GM12865 (cell line): Measurements from ENCODE around the gene NUDT22.

Experiments used
- DNase-seq: peaks from one replicate; pipeline ENCODE4 v3.0.0; 2010; ENCODE audit warnings: low read depth
- H3K4me3 ChIP-seq: 2 replicates; pipeline ENCODE4 v1.5.1; 2011; ENCODE audit warnings: mild to moderate bottlenecking, low read depth, low read length, control low read depth
- TF ChIP-seq, protein P1 (sequence below): IDR thresholded peaks from 2 replicates; pipeline ENCODE4 v1.5.1; 2011; ENCODE audit warnings: low read length, control low read depth, low read depth, inconsistent platforms; ENCODE audit not compliant: insufficient read depth; ENCODE audit errors: missing control alignments

Gene NUDT22

DNA sequence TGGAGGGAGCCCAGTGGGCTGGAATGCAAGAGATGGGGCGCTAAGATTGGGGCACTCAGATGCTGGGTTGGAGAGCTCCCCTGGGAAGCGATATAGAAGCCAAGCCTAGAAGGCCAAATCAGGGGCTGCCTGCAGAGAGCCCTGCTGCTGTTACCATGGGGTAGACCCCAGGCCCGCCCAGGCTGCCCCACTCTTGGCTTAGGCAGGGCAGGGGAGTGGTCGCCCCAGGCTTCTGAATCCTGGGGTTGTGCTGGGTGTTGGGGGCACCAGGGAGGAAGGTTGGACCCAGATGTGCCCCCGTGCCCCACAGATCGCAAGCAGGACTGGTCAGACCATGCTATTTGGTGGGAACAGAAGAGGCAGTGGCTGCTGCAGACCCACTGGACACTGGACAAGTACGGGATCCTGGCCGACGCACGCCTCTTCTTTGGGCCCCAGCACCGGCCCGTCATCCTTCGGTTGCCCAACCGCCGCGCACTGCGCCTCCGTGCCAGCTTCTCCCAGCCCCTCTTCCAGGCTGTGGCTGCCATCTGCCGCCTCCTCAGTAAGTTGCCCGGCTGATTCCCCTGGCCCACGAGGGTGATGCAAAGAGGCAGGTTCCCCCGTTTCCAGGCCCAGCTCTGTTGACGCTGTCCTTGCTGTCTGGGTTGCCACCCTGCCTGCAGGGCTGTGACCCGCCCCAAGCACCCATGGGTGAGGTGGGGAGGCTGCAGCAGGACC lies 15.6 kb upstream of the NUDT22 start:
- H3K4me3 ChIP-seq = no peak overlapping the region
- TF ChIP-seq, protein P1, sequence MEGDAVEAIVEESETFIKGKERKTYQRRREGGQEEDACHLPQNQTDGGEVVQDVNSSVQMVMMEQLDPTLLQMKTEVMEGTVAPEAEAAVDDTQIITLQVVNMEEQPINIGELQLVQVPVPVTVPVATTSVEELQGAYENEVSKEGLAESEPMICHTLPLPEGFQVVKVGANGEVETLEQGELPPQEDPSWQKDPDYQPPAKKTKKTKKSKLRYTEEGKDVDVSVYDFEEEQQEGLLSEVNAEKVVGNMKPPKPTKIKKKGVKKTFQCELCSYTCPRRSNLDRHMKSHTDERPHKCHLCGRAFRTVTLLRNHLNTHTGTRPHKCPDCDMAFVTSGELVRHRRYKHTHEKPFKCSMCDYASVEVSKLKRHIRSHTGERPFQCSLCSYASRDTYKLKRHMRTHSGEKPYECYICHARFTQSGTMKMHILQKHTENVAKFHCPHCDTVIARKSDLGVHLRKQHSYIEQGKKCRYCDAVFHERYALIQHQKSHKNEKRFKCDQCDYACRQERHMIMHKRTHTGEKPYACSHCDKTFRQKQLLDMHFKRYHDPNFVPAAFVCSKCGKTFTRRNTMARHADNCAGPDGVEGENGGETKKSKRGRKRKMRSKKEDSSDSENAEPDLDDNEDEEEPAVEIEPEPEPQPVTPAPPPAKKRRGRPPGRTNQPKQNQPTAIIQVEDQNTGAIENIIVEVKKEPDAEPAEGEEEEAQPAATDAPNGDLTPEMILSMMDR = no peak
- DNase-seq = no peak

DNA sequence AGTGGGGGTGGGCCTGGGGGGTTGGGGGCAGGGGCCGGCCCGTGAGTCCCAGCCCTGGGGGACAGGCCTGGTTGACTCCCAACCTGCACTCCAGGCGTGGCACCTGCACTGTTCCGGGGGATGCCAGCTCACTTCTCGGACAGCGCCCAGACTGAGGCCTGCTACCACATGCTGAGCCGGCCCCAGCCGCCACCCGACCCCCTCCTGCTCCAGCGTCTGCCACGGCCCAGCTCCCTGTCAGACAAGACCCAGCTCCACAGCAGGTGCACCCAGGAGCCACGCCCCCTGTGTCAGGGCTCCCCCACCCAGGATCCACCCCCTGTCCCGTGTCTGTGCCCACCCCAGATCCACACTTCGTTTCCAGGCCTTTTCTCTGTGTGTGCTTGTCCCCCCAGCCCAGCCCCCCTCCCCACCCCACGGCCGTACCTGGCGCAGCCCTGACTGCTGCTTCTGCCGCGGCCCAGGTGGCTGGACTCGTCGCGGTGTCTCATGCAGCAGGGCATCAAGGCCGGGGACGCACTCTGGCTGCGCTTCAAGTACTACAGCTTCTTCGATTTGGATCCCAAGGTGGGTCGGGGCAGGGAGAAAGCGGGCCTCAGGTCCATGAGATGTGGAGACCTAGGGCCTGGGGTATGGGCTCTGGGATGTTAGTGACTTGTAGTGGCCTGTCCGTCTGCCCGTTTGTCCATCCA lies 14.7 kb upstream of the NUDT22 start:
- TF ChIP-seq, protein P1 = no peak
- no peak overlapping the region for H3K4me3 ChIP-seq
- DNase-seq = no peak

DNA sequence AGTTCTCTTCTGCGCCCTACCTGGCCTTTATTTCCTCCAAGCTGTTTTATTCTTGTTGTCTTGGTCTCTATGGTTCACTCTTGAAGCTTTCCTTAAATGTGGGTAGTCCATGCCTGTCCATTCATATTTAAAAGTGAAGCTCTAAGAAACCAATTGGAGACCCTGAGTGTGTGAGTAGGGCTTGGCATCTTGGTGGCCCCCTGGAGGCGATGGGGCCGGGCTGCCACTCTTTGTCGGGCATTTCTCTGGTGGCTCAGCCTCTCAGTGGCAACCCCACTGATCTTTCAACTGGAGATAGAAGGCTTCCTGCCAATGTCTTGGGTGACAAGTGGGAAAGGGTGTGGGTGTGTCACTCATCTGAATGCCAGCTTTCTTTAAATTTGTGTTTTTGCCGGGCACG lies 9.2 kb upstream of the NUDT22 start:
- TF ChIP-seq, protein P1 = peak; percentile 6
- no peak overlapping the region for H3K4me3 ChIP-seq
- no peak for DNase-seq

DNA sequence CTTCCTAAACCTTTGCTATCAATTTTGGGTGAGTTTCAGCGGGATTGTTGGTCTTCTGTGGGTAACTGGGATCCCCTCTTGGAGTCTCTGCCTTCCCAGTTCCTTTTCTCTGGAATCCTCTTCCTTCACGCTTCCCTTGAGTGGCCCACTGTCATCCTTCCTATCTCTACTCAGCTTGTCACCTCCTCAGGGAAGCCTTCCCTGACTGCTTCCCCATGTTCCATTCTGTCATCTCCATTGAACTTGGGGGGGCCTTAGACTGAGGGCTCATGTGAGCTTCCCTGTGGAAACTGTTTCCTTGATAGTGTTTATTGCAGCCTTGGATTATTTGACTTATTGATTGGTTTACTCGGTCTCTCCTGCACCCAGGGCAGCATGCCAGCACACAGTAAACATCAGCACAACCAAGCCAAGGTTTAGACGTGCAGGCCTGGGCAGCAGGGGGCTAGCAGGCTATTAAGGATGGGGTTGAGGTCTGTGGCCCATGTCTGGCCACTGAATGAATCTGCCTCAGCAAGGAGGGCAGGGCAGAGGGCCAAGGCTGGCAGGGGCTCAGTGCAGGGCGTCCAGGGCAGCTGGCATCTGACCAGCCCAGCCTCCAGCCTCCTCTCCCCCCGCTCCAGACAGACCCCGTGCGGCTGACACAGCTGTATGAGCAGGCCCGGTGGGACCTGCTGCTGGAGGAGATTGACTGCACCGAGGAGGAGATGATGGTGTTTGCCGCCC lies 7.3 kb upstream of the NUDT22 start:
- H3K4me3 ChIP-seq = no peak overlapping the region
- TF ChIP-seq, protein P1 = no peak
- DNase-seq = no peak

DNA sequence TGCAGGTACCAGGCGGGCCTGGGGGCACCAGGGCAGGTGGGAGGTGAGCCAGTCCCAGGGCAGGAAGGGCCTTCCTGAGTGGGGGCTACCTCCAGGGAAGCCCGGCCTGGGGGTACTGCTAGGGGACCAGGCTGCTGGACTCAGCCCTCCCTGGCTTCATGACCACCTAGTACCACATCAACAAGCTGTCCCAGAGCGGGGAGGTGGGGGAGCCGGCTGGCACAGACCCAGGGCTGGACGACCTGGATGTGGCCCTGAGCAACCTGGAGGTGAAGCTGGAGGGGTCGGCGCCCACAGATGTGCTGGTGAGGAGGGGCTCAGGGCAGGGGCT lies 6.8 kb upstream of the NUDT22 start:
- H3K4me3 ChIP-seq = no peak overlapping the region
- DNase-seq = no peak
- TF ChIP-seq, protein P1 = no peak

DNA sequence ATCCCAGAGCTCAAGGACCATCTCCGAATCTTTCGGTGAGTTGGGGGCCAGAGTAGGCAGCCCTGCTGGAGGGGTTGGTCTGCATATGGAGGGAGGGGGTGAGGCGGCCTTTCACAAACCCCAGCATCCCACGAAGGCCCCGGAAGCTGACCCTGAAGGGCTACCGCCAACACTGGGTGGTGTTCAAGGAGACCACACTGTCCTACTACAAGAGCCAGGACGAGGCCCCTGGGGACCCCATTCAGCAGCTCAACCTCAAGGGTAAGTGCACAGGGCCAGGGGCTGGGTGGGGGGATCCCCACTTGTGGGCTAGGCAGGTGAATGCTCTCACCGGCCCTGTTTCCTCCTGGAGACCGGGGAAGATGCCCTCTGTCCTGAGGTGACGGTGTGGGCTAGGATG lies 6.3 kb upstream of the NUDT22 start:
- TF ChIP-seq, protein P1 = no peak
- no peak overlapping the region for H3K4me3 ChIP-seq
- DNase-seq = peak; percentile 5
